ENCODE measurements around the gene CNTN5.

The CNTN5 gene

GRCh38 chr11:99383648-99384245 is 363.0 kb downstream of the CNTN5 start:
- DNase-seq (ENCODE audit: low read depth in 2 of 2): no peak

DNA sequence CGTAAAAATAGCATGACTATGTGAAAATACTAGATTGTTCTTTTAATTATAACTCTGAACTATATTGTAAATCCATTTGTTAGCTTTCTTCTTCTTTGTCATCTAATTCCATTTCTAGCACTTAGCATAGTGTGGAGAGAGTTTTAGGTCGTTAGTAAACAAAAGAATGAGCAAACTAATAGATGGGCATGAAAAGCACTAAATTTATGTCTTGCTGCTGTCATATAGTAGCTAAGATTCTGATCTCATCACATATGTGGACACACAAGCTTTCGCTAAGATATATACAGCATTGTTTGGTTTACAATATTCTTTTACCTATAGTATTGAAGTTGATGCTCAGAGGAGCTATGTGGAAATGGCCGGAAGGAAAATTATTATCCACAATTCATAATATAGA is 370.5 kb downstream of the CNTN5 start:
- no peak for DNase-seq (ENCODE audit: low read depth in 2 of 2)

DNA sequence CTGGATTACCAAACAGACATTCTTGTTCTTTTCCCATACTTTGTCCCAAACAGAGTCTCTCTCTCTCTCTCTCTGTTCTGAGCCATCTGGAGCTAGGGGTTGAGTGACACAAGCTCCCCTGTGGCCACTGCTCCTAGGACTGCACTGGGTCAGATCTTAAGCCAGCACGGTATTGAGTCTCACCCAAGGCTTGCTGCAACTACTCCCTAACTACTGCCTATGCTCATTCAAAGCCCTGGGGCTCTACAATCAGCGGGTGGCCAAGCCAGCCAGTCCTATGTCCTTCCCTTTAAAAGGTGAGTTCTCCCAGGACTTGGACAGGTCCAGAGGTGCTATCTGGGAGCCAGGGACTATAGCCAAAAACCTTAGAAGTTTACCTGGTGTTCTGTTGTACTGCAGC is 385.6 kb downstream of the CNTN5 start:
- no peak for DNase-seq (ENCODE audit: low read depth in 2 of 2)

DNA sequence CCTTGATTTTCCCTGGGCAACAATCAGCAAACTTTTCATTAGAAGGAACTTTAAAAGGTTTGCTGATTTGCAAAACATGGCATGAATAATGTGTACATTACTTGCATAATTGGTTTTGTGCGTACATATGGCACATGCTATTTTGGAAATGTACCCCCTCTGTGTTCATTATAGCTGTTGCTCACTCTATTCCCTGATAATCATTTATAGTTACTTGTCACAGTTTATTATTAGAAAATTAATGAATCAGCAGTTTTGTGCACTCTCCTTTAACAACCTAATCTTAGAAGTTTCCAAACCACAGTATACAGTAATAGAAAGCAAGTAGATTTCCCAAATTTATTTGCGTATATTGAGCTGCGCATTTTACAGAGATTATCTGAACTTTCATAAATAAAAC is 389.9 kb downstream of the CNTN5 start:
- DNase-seq (ENCODE audit: low read depth in 2 of 2): no peak

GRCh38 chr11:99418927-99419720 is 398.4 kb downstream of the CNTN5 start:
- no peak for DNase-seq (ENCODE audit: low read depth in 2 of 2)

- no peak for DNase-seq (ENCODE audit: low read depth in 2 of 2)
Observed at GRCh38 chr11:99419991-99420390, 399.2 kb downstream of the CNTN5 start.

DNA sequence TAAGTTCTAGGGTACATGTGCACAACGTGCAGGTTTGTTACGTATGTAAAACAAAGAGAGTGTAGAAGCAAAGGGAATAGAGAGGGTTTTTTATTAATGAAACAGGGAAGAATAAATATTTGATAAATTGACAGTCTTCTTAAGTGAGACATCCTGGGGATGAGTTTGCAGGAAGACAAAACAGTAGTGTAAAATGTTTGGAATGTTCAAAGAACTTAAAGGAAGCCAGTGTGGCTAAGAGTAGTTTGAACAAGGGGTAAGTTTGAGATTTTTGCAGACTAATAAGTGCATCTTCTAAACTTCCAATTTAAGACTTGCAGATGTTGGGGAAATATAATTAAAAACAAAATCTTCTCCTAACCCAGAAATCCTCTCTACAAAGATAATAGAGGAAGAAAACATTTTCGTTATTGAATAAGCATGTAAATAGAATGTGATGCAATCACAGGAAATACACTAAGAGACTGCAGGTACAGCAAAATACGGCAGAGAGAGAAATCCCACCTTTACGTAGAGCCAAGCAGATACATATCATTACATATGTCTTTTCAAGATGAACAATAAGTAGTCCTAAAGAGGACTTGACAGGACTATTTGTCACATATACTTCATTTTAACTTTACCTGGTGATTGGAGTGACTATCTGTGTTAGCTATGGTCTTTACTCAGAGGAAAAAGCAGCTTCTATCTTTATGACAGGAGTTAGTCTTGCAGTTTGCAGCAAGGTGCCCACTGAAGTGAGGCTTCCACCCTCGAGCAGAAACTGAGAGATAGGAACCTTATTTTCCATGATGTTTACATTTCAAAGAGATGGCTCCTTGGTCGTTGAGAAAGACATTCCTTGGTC is 402.1 kb downstream of the CNTN5 start:
- DNase-seq (ENCODE audit: low read depth in 2 of 2): no peak

DNA sequence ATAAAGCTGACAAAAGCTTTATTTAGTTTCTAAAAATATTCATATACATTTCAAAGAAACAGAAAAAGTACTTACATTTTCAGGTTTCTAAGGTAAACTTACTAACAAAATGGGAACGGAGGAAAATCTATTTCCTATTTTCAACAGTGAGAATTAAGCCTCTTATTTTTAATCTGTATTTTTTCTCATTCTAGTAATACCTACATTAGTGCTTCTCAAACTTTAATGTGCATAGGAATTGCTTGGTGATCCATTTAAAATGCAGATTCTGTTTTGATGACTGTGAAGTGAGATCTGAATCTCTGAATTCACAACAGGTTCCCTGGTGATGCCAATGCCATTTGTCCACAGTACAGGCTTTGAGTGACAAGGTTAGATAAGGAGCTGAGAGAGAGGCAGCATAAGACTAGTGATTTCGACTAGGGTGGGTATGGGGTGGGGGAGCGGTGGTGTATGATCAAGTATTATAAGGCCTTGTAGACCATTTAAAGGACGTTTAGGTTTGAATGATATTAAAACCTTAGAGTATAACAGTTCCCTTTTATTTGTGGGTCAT is 402.8 kb downstream of the CNTN5 start:
- DNase-seq (ENCODE audit: low read depth in 2 of 2): no peak

- no peak for DNase-seq (ENCODE audit: low read depth in 2 of 2)
Observed at GRCh38 chr11:99424313-99425084, 403.8 kb downstream of the CNTN5 start.

GRCh38 chr11:99425596-99425995 is 404.8 kb downstream of the CNTN5 start:
- DNase-seq (ENCODE audit: low read depth in 2 of 2): no peak

GRCh38 chr11:99432677-99433076 is 411.9 kb downstream of the CNTN5 start:
- DNase-seq (ENCODE audit: low read depth in 2 of 2): no peak

DNA sequence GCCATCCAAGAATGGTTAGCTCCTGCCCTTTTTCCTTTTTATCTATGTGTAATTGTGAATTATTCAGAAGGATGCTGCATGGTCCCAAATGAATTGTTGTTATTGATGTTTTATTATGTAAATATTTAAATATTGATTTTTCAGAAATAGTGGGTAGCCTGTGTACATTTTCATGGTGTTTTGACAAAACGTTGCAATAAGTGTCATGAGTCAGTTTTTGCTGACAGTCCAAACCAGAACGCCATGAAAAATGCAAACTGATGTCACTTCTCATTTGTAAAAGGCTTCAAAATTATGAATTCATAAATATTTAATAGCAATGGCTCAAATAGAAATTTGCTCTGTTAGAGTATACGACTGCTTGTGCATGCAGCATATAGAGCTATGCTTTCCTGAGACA is 422.5 kb downstream of the CNTN5 start:
- DNase-seq (ENCODE audit: low read depth in 2 of 2): no peak

DNA sequence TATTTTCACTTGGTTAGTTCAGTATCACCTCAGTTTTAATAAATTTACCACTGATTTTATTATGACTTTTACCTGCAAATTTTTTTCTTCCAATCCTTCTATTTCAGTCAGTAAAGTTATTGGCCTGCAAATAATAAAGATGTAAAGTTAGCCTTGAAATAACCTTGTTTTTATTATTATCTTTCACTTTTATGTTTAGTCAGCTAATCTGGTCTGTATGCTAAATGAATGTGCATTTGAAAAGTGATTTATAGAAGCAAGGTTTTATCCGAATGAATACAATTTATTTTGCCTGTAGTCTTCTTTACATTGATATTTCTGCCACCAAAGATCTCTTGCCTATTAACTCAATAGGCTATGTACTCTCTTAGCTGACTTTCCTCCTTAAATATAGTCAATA is 425.7 kb downstream of the CNTN5 start:
- DNase-seq (ENCODE audit: low read depth in 2 of 2): no peak

GRCh38 chr11:99449345-99449744 is 428.6 kb downstream of the CNTN5 start:
- DNase-seq (ENCODE audit: low read depth in 2 of 2): no peak

- DNase-seq (ENCODE audit: low read depth in 2 of 2): no peak
Observed at GRCh38 chr11:99452075-99452474, 431.3 kb downstream of the CNTN5 start.

DNA sequence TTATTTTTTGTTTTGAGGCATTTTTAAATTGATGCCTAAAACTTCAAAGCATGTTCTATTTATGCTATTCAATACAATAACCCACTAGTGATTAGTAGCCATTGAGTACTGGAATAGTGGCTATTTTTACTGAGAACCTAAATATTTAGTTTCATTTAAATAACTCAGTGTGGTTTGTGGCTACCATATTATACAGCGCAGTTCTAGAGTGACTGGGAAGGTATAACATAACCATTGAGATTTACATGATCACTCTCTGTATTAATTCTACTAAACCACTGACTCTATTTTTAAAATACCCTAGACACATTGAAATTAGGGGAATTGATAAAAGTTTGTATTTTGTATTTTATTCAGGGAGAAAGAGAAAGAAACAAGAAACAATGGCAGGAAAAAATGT is 441.2 kb downstream of the CNTN5 start:
- no peak for DNase-seq (ENCODE audit: low read depth in 2 of 2)

DNA sequence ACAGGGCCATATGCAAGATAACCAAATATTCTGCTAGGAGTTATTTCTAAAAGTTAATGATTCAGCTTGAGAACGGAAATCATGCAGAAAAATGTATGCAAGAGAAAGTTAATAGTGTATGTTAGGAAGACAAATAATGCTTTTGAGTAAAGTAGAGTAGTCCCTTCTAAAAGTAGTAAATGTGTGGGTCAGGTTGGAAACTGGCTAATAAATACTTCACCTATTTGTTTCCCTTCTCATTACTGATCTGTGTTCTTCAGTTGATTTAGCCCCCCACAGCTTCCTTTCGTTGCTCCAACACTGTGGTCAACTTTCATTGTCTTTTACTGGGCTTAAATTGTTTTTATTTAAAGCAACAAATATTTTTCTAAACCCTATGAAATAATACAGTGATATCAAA is 444.2 kb downstream of the CNTN5 start:
- no peak for DNase-seq (ENCODE audit: low read depth in 2 of 2)

GRCh38 chr11:99489581-99489980 is 468.8 kb downstream of the CNTN5 start:
- no peak for DNase-seq (ENCODE audit: low read depth in 2 of 2)

DNA sequence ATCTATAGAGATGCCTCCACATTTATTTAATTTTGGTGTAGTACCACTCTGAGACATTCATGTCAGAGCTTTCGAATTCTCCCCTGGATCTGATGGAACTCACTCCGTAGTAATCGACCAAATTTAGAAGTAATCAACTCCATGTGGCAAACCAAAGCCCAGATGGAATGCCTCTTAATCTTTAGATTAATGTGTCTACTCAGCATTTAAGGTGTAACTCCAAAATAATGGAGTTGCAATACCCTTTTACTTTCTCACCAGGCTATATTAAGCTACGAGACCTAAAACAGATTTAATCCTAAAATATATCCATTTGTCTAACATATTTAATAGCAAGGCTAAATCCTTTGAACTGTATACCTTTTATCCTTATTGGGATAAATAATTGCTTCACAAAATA is 473.3 kb downstream of the CNTN5 start:
- no peak for DNase-seq (ENCODE audit: low read depth in 2 of 2)

- no peak for DNase-seq (ENCODE audit: low read depth in 2 of 2)
Observed at GRCh38 chr11:99501655-99502054, 480.9 kb downstream of the CNTN5 start.

GRCh38 chr11:99505316-99505715 is 484.6 kb downstream of the CNTN5 start:
- DNase-seq (ENCODE audit: low read depth in 2 of 2): no peak

GRCh38 chr11:99505831-99506230 is 485.1 kb downstream of the CNTN5 start:
- no peak for DNase-seq (ENCODE audit: low read depth in 2 of 2)

Data from stimulated activated CD8-positive, alpha-beta memory T cell treated with anti-CD3 and anti-CD28 coated beads, Interleukin-15, amount 100 ng/mL, for 4 hours (primary cell).